DMS79 treated with DMSO at 0.1 percent for 48 hours (cell line): ENCODE measurements around the gene GMDS.
"Not testable (repeated sequence)": the region's sequence is repeated elsewhere in the genome, so short reads cannot be mapped to it uniquely, and the experiment has no call there.

Experiments used
- DNase-seq: peaks from one replicate; lab custom pipeline; 2025; lab: John Stamatoyannopoulos, UW

Gene GMDS

GRCh38 chr6:1679688-1680068 lies 565.7 kb downstream of the GMDS start:
- DNase-seq: peak; percentile 44

GRCh38 chr6:1679031-1679687 lies 566.2 kb downstream of the GMDS start:
- no peak for DNase-seq

GRCh38 chr6:1678201-1678600 lies 567.2 kb downstream of the GMDS start:
- DNase-seq: no peak

- no peak for DNase-seq
These were observed 573.0 kb downstream of the GMDS start for GRCh38 chr6:1672379-1672778.

GRCh38 chr6:1670711-1671462 lies 574.5 kb downstream of the GMDS start:
- DNase-seq: no peak

GRCh38 chr6:1669996-1670395 lies 575.4 kb downstream of the GMDS start:
- no peak for DNase-seq

GRCh38 chr6:1668456-1668855 lies 576.9 kb downstream of the GMDS start:
- DNase-seq: not testable (repeated sequence)

- no peak for DNase-seq
These were observed 577.6 kb downstream of the GMDS start for GRCh38 chr6:1667805-1668175.

- no peak for DNase-seq
These were observed 578.2 kb downstream of the GMDS start for GRCh38 chr6:1667012-1667804.

GRCh38 chr6:1665214-1665613 lies 580.2 kb downstream of the GMDS start:
- DNase-seq: no peak

GRCh38 chr6:1664329-1664728 lies 581.1 kb downstream of the GMDS start:
- DNase-seq: no peak

GRCh38 chr6:1663511-1663910 lies 581.9 kb downstream of the GMDS start:
- no peak for DNase-seq

- no peak for DNase-seq
These were observed 582.9 kb downstream of the GMDS start for GRCh38 chr6:1662534-1662933.

GRCh38 chr6:1659816-1660215 lies 585.6 kb downstream of the GMDS start:
- DNase-seq: no peak

- no peak for DNase-seq
These were observed 587.0 kb downstream of the GMDS start for GRCh38 chr6:1658212-1659005.

- DNase-seq: no peak
These were observed 587.6 kb downstream of the GMDS start for GRCh38 chr6:1657771-1658165.

GRCh38 chr6:1657116-1657770 lies 588.2 kb downstream of the GMDS start:
- DNase-seq: no peak

- no peak for DNase-seq
These were observed 591.4 kb downstream of the GMDS start for GRCh38 chr6:1654054-1654453.

- DNase-seq: no peak
These were observed 592.6 kb downstream of the GMDS start for GRCh38 chr6:1652842-1653241.

- DNase-seq: no peak
These were observed 594.0 kb downstream of the GMDS start for GRCh38 chr6:1651362-1651761.

- no peak for DNase-seq
These were observed 599.8 kb downstream of the GMDS start for GRCh38 chr6:1645466-1646185.
